NCI-H510A (cell line): Measurements from ENCODE around the gene TMEM106A.
"Not testable (repeated sequence)": the region's sequence is repeated elsewhere in the genome, so short reads cannot be mapped to it uniquely, and the experiment has no call there.

Source experiments
- DNase-seq: peaks from one replicate; lab custom pipeline; 2025; lab: John Stamatoyannopoulos, UW

TMEM106A gene, protein sequence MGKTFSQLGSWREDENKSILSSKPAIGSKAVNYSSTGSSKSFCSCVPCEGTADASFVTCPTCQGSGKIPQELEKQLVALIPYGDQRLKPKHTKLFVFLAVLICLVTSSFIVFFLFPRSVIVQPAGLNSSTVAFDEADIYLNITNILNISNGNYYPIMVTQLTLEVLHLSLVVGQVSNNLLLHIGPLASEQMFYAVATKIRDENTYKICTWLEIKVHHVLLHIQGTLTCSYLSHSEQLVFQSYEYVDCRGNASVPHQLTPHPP

DNA sequence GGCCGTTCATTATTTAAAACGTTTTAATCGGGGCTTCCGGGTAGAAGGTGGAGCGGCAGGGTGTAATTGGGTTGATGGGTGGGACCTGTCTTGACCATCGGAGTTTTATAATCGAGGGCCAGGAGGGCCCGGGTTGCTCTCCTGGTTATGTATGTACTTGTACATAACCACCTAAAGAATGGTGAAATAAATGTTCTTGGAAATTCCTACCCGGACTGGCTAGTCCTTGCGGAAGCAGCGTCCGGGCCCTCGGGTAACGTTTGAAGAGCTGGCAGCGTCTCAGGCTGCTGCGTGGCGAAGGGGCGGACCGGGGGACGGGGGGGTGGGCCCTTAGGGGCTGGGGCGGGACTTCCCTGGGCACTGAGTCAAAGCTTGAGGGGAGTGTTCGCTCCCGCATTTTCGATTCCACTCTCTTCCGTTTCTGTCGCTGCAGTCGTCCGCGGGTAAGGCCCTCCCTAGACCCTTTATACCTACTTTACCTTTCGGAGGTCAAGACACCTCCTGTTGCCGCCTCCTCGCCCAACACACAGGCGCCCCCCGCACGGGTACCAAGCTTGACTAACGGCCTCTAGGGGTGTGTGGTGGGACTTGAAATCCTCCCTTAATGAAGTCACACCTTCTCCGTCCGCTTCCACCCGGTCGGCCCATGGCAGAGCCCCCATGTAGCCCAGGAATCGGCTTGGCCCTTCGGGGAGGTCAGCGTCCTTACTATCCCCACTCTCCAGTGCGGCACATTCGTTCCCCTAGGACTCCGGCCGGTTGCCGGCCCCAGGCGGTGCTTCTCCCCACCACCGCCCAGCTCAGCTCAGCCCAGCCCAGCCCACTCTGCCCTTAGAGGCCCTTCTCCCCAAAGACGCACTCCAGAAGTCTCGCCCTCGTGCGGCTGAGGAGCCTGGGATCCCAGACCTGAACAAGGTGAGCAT lies at the start of gene TMEM106A:
Gene TMEM106A (plus strand): TSS at position 396 of the 923 bp plus-strand sequence. CDS start 1,167 bp downstream, outside the sequence.
- DNase-seq = no peak

DNA sequence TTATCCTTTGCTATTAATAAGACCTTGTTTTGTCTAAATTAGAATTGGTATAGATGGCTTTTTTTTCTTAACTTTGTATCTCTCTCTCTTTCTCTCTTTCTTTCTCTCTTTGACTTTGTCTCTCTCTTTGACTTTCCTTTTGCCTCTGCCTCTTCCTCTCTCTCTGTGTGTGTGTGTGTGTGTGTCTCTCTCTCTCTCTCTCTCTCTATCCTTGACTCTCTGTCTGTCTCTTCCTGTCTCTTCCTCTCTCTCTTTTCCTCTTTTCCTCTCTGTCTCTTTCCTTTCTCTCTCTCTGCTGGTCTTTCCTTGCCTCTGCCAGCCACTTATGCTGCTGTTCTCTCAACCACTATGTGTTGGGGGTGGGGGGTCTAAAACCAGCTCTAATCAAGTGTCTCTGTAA lies 45.7 kb upstream of the TMEM106A start:
- DNase-seq = not testable (repeated sequence)

DNA sequence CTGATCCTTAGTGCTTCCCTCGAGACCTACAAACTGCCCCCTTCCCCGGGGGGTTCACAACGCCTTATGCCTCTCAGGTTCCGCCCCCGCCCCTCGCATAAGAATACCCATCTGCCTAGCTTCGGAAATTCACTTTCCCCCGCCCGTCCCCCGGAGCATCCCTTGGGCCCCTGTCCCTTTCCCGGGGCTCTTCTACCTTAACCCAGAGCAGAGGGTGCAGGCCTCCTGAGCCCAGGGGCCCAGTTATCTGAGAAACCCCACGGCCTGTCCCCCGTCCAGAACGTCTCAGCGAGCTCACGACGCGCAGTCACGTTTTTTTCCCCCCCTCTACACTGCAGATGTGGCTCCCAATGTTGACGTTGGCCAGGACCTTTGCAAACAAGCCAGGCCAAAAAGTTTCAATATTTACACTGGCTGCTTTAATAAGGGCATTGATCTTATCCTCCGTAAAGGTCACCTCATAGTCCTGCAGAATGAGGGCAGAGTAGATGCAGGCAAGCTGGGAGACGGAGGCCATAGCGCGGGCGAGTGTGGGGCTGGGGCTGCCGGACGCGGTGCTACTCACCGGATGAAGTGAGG lies 42.0 kb upstream of the TMEM106A start:
- no peak for DNase-seq

DNA sequence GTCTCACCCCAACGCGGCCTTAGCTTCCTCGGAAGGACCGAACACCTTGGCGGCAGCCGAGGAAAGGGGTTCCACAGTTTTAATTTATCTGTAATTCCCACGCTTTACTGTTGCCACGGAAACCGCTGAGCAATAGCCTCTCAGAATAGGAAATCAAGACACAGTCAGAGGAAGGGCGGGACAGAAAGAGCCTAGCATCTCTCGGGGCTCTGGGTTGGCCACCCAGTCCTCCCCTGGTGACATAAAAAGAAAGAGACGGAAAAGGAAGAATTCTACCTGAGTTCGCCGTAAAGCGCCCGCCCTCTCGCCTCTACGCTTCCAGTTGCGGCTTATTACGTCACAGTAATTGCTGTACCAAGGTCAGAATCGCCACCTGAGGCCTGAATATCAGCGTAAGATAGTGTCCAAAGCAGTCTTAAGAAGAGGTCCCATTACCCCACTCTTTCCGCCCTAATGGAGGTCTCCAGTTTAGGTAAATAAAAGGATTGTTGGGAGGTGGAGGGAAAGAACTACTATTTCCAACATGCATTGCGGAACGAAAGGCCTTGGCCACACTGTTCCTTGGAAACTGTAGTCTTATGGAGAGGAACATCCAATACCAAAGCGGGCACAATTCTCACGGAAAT lies 41.4 kb upstream of the TMEM106A start:
- DNase-seq = peak; percentile 95

DNA sequence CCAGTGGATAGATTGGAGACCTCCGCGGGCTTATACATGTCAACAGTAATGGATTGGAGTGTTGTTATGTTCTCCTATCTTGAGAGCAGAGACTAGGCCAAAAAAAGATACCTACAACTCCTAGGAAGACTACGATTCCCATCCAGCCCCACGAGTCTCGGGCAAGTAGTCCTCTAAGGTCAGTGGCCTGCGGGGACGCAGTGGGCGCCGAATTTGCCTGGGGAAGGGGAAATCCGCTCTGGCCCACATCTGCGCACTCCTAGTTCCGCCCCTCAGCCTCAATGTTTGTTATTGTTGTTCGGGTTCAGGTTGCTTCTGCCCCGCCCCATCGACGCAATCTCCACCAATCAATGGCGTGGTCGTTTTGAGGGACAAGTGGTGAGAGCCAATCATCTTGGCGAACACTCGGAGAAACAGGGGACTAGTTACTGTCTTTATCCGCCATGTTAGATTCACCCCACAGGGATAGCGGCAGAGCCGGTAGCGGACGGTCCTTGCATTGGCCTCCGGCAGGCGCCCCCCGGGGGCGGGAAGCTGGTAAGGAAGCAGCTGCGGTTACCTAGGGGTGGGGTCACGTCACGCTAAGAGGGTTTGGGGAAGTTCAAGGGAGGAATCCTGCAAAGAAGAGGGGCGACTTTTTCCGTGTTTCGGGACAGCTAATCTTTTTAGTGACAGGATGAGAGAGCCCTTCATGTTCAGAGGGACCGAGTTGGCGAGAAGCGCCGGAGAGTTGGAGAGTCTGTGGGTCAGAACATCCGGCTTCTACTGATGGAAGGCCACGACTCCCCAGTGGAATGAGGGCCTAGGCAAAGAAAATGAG lies 40.7 kb upstream of the TMEM106A start, which contains the start of gene NBR1:
Gene NBR1 (plus strand): TSS at position 449 of the 820 bp plus-strand sequence. CDS start 4,586 bp downstream, outside the sequence.
- DNase-seq = peak; percentile 96

DNA sequence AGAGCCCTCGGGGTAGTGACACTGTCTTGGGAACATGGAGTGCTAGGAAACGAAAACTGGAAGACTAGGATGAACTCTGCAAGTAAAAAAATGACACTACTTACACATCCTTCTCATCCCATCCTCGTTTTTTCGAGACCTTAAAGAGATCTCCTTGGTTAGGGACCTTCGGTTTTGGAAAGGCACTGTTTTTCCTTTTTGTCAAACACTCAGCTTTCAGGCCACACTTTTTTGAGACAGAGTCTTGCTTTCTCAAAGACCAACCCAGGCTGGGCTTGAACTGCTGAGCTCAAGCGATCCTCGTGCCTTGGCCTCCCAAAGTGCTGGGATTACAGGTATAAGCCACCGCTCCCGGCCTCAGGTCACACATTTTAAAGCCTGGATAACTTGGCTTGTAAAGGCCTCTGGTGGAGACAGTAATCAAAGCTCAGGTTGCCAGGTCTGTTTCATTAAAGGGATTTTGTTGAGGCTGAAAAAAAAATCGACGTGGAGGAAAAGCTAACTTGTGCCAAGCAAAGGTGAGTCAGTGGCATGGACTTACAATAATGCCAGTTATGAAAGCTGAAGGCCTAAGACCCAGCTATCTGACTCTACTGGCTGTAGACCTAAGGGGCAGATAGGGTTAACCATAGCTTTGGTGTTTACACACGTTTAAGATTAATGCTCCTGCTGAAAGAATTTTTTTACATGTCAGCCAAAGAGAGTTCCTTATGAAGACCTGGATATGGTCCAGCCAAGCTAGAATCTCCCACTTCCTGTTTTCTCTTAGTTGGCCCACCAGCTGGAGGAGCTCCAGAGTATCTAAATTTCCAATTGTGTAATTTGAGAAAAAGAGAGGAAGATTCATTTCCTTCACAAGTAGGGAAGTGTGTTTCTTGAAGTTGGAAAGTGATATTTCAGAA lies 39.8 kb upstream of the TMEM106A start:
- DNase-seq = no peak

DNA sequence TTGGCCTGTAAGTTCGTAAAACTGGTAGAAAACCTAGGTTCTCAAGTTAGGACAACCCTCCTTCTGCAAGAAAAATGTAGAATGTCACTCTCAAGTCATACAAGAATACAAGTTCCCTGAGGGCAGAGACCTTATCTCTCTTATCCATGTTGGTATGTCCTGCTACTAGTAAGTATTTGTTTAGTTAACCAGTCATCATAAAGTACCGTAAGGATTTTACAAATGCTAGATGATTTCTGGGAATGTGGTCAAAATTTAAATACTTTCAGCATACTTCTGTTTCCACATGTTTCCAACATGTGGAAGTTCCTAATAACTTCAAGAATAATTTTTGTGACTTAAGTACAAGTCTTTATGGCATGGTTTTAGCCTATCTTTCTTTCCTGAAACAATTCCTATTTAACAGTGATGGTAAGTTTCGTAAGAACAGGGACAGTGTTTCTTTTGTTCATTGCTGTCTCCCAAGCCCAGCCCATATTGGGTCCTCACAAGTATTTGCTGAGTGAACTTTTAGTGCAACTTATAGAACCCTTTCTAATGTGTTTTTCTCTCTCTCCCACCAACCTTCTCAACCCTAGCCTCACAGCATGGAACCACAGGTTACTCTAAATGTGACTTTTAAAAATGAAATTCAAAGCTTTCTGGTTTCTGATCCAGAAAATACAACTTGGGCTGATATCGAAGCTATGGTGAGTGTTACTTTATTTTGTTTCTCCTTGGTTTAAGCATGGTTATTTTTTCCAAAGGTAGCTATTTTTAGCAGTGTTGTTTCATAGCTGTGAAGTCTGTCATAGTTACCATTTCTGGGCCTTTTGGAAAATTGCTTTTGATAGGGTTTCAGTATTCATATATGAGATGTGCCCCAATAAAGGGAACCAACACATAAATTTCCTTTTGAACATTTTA lies 36.2 kb upstream of the TMEM106A start:
- no peak for DNase-seq

DNA sequence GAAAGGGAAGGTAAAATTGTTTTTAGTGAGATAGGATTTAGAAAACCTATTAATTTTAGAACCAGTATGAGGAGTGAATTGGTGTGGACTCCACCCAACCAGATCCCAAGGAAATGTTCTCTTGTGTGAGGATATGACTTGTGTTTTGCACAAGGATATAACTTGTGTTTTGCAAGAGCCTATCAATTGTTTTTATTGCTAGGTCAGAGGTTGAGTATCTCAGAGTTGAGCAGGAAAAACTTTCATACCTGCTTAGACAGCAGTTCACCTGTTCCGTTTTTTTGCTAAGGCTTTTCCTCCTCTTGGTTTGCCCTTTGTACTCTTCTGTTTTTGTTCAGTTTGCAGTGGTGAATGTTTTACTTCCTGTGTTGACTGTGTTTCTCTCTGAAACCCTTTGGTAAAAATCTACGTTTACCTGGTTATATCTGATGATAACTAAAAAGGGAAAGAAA lies 35.5 kb upstream of the TMEM106A start:
- DNase-seq = no peak

DNA sequence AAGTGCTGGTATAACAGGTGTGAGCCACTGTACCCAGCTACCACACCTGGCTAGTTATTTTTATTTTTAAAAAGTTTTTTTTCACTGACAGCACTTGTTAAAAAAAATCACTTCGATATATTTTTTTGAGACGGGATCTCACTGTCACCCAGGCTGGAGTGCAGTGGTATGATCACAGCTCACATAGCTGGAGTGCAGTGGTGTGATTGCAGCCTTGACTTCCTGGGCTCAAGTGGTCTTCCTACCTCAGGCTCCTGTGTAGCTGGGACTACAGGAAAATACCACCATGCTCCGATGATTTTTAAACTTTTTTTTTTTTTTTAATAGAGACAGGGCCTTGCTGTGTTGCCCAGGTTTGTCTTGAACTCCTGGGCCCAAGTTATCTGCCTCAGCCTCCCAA lies 27.8 kb upstream of the TMEM106A start:
- no peak for DNase-seq

DNA sequence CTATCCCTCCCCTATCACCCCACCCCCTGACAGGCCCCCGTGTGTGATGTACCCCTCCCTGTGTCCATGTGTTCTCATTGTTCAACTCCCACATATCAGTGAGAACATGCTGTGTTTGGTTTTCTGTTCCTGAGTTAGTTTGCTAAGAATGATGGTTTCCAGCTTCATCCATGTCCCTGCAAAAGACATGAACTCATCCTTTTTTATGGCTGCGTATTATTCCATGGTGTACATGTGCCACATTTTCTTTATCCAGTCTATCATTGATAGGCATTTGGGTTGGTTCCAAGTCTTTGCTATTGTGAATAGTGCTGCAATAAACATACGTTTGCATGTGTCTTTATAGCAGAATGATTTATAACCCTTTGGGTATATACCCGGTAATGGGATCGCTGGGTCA lies 25.0 kb upstream of the TMEM106A start:
- not testable (repeated sequence) for DNase-seq

DNA sequence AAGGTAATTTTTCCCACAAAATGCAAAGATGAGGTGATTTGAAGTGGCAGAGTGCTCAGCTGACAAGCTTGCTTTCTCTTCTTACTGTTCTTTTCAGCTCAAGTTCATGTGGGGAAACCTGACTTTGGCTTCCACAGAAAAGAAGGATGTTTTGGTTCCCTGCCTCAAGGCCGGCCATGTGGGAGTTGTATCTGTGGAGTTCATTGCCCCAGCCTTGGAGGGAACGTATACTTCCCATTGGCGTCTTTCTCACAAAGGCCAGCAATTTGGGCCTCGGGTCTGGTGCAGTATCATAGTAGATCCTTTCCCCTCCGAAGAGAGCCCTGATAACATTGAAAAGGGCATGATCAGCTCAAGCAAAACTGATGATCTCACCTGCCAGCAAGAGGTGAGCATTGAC lies 18.4 kb upstream of the TMEM106A start:
- DNase-seq = no peak

DNA sequence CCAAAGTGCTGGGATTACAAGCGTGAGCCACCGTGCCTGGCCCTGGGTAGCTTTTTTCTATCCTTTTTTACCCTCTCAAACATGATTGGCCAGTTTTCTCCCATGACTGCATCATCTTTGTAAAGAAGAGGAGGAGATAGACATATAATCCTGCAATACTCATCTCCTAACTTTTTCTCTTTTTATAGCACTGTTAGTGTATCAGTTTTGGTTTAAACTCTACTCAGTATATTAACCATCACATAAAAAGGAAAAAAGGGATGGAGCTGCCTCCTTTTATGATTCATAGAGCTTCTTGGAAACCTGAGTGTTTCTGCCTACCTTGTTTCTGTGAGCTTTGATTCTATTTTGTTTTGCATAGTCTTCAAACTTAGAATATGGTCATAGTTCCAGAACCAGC lies 12.0 kb upstream of the TMEM106A start:
- DNase-seq = no peak

DNA sequence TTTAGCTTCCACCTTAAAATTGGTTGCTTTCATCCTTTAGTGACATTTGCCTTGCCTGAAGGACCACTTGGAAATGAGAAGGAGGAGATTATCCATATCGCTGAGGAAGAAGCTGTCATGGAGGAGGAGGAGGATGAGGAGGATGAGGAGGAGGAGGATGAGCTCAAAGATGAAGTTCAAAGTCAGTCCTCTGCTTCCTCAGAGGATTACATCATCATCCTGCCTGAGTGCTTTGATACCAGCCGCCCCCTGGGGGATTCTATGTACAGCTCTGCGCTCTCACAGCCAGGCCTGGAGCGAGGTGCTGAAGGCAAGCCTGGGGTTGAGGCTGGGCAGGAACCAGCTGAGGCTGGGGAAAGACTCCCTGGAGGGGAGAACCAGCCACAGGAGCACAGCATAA lies 11.5 kb upstream of the TMEM106A start:
- DNase-seq = no peak

DNA sequence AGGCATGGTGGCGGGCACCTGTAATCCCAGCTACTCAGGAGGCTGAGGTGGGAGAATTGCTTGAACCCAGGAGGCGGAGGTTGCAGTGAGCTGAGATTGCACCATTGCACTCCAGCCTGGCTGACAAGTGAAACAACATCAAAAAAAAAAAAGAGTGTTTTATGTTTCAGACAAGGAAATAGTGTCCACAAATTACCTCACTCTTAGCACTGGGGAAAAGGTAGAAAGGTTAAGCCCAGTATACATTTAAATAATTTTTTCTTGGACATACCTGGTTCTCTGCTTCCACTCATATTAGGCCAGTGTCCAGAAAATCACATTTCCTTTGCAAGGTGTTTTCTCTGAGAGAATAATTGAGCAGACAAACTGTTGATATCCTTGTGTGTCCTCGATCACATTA lies 8.7 kb upstream of the TMEM106A start:
- DNase-seq = not testable (repeated sequence)

DNA sequence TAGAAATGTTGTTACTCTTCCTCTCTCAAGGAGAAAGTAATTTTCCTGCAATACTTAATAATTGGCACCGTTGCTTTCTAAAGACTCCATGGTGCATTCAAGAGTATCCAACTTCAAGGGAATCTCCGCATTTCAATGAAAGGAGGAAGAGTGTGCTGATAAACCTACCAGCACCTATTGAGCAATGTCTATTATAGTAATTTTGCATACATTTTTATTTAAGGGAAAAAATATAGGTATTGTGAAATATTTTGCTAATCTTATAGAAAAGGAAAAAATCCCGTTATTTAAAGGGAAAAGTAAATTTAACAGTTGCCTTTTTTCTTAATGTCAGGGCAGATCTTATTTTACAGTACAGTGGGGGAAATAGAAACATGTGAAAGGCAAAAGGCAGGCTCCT lies 1.1 kb upstream of the TMEM106A start:
- no peak for DNase-seq

DNA sequence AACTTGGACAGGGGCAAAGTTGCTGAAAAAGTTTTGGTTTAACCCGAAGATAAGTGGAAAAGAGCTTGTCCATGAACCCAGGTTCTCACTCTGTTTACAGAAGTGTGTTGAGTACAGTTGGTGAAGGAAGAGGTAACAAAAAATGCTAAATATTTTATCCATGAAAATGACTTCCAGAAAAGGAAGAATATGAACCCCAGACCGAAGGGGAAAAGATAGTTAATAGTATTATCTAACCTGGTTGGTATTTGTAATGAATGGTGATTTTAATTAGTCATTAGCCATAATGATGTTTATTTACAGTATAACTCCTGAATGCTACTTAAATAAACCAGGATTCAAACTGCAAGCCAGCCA lies 574 bp upstream of the TMEM106A start:
- no peak for DNase-seq

DNA sequence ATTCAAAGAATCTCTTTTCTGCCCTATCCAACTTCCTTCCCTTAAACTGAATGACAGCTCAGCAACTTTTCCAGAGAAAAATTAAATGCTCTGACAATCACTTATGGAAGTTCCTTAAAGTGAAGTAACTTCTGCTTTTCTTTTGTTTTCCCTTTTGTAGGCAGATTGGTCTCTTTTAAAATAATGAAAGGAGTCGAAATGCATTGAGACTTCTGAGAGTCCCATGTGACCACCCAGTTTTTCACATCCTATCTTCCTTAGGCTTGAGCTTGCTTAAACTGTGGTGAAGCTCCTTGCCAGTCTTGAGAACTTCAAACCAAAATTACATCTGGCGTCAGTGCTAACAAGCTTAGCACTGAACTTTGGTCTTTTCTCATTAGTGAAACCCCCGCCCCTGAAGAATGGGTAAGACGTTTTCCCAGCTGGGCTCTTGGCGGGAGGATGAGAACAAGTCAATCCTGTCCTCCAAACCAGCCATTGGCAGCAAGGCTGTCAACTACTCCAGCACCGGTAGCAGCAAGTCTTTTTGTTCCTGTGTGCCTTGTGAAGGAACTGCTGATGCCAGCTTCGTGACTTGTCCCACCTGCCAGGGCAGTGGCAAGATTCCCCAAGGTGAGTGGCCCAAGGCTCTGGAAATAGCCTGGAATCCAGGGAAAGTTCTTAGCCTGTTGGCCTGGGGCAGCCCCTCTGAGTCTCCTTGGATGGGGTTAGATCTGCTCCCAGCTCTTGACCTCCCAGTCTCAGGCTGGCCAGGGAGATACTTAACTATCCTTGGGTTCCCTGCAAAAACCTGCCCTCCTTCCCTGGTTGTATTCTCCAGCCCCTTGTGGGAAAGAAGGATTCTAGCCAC lies 1.2 kb downstream of the TMEM106A start:
- DNase-seq = no peak

DNA sequence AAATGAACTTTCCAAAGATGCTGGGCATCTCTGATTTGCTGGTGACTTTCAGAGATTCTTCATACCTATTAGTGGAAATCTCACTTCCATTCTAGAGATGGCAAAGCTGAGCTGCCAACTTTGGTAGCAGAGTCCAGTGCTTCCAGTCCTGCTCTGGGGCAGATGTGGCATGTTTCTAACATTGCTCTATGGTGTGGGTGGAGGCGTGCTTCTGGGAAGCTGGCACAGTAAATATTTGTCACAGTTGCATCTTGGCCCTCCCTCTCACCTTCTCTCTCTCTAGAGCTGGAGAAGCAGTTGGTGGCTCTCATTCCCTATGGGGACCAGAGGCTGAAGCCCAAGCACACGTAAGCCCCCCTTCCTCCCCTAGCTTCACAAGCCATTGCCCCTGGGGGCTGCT lies 1.9 kb downstream of the TMEM106A start:
- DNase-seq = no peak
